Loucy (cell line): ENCODE results near the gene RUFY2.

Experiments used
- H2AFZ ChIP-seq: fragments of 200-600 bp; sonication (generic); 2 replicates; pipeline ENCODE4 v1.6.0; 2016; ENCODE audit warnings: antibody characterized with exemption, mild to moderate bottlenecking, low read length, moderate library complexity
- H3F3A ChIP-seq: fragments of 200-600 bp; 2 replicates; pipeline ENCODE4 v1.6.0; 2016; ENCODE audit warnings: antibody characterized with exemption, low read depth, mild to moderate bottlenecking
- H3K27me3 ChIP-seq: fragments of 200-600 bp; sonication (generic); 2 replicates; pipeline ENCODE4 v1.6.1; 2014; ENCODE audit warnings: low read length, mild to moderate bottlenecking; ENCODE audit not compliant: insufficient read depth, poor library complexity, severe bottlenecking
- H3K36me3 ChIP-seq: fragments of 200-600 bp; sonication (generic); 2 replicates; pipeline ENCODE4 v1.6.1; 2016; ENCODE audit warnings: low read length; ENCODE audit not compliant: insufficient read depth
- H3K4me1 ChIP-seq: fragments of 200-600 bp; sonication (generic); 2 replicates; pipeline ENCODE4 v1.5.1; 2014; ENCODE audit warnings: low read length, mild to moderate bottlenecking; ENCODE audit not compliant: insufficient read depth, poor library complexity, severe bottlenecking
- H3K4me2 ChIP-seq: fragments of 200-600 bp; sonication (generic); 2 replicates; pipeline ENCODE4 v1.6.0; 2014; ENCODE audit warnings: antibody characterized with exemption, low read length, low read depth, mild to moderate bottlenecking; ENCODE audit not compliant: poor library complexity, severe bottlenecking
- H3K4me3 ChIP-seq: fragments of 200-600 bp; sonication (generic); 2 replicates; pipeline ENCODE4 v1.5.1; 2014; ENCODE audit warnings: low read length, mild to moderate bottlenecking, mixed read lengths; ENCODE audit not compliant: poor library complexity, severe bottlenecking
- H3K79me2 ChIP-seq: fragments of 200-600 bp; sonication (generic); 2 replicates; pipeline ENCODE4 v1.6.1; 2014; ENCODE audit warnings: low read length; ENCODE audit not compliant: insufficient read depth
- H3K9ac ChIP-seq: fragments of 200-600 bp; sonication (generic); 2 replicates; pipeline ENCODE4 v1.6.0; 2014; ENCODE audit warnings: mild to moderate bottlenecking, low read depth, low read length, moderate library complexity; ENCODE audit not compliant: poor library complexity, severe bottlenecking
- H3K9me2 ChIP-seq: fragments of 200-600 bp; sonication (generic); replicated peaks from 2 replicates; pipeline ENCODE4 v1.6.1; 2016; ENCODE audit warnings: low read depth, low read length, mixed read lengths
- H3K9me3 ChIP-seq: fragments of 200-600 bp; sonication (generic); 2 replicates; pipeline ENCODE4 v1.6.1; 2014; ENCODE audit warnings: mild to moderate bottlenecking, antibody characterized with exemption, low read length, low read depth; ENCODE audit not compliant: insufficient read depth
- H4K20me1 ChIP-seq: fragments of 200-600 bp; sonication (generic); 2 replicates; pipeline ENCODE4 v1.6.0; 2014; ENCODE audit warnings: antibody characterized with exemption, low read length, mild to moderate bottlenecking; ENCODE audit not compliant: insufficient read depth, poor library complexity, severe bottlenecking
- EZH2phosphoT487 ChIP-seq: fragments of 200-600 bp; IDR thresholded peaks from 2 replicates; pipeline ENCODE4 v1.6.1; 2018; ENCODE audit warnings: antibody characterized with exemption, mild to moderate bottlenecking, moderate library complexity, borderline replicate concordance
- TF ChIP-seq, protein P1 (sequence below): fragments of 200-600 bp; sonication (generic); conservative IDR thresholded peaks from 2 replicates; pipeline ENCODE4 v1.5.1; 2014; ENCODE audit warnings: mild to moderate bottlenecking, antibody characterized with exemption, low read length

Gene RUFY2

DNA sequence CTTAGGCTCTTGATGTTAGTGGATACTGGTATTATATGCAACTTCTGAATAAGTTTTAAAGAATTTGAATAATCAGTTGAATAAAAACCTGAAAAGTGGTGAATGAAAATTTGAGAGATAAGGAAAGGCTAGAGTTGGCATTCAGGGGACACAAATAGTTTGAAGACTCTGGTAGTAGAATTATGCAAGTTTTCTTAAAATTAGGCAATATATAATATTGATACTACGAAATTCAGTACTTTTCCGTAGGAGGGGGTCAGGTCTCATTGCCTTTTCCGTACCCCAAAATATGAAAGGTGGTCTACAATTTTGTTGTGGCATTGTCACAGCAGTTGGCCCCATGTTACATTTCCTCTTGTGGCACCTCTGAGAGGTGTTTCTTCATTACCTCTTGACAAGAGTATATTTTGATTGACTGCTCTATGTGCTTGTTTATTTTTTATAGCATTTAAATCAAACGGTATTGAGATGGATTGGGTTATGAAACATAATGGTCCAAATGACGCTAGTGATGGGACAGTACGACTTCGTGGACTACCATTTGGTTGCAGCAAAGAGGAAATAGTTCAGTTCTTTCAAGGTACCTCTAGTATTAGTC, 70.2 kb downstream of the RUFY2 start:
- no peak overlapping the region for H2AFZ ChIP-seq
- 0 out of 2 replicates have a peak, but pooled peaks cover 5% of the 10 kb centered on the region for H3F3A ChIP-seq
- TF ChIP-seq, protein P1, sequence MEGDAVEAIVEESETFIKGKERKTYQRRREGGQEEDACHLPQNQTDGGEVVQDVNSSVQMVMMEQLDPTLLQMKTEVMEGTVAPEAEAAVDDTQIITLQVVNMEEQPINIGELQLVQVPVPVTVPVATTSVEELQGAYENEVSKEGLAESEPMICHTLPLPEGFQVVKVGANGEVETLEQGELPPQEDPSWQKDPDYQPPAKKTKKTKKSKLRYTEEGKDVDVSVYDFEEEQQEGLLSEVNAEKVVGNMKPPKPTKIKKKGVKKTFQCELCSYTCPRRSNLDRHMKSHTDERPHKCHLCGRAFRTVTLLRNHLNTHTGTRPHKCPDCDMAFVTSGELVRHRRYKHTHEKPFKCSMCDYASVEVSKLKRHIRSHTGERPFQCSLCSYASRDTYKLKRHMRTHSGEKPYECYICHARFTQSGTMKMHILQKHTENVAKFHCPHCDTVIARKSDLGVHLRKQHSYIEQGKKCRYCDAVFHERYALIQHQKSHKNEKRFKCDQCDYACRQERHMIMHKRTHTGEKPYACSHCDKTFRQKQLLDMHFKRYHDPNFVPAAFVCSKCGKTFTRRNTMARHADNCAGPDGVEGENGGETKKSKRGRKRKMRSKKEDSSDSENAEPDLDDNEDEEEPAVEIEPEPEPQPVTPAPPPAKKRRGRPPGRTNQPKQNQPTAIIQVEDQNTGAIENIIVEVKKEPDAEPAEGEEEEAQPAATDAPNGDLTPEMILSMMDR, result no peak
- no peak for TF ChIP-seq EZH2phosphoT487
- H3K36me3 ChIP-seq, result peaks cover 52% of the 10 kb centered on the region
- H3K4me1 ChIP-seq, result peaks cover 51% of the 10 kb centered on the region
- peak overlapping the region; percentile 90 for H3K4me3 ChIP-seq
- H3K79me2 ChIP-seq, result peaks cover 100% of the 10 kb centered on the region
- peaks cover 12% of the 10 kb centered on the region for H3K27me3 ChIP-seq
- H3K9me3 ChIP-seq, result no peaks in the 10 kb centered on the region
- H4K20me1 ChIP-seq, result peaks cover 95% of the 10 kb centered on the region
- peak overlapping the region; percentile 98 for H3K9ac ChIP-seq
- H3K9me2 ChIP-seq, result no peaks in the 10 kb centered on the region
- H3K4me2 ChIP-seq, result peak overlapping the region; percentile 91

GRCh38 chr10:68334672-68335467, 72.2 kb downstream of the RUFY2 start:
- H3K4me2 ChIP-seq, result peak overlapping the region; percentile 91
- H3K9me3 ChIP-seq, result no peaks in the 10 kb centered on the region
- no peak overlapping the region for H2AFZ ChIP-seq
- peaks cover 97% of the 10 kb centered on the region for H3K79me2 ChIP-seq
- peak overlapping the region; percentile 90 for H3K4me3 ChIP-seq
- H3K9me2 ChIP-seq, result no peaks in the 10 kb centered on the region
- H3K27me3 ChIP-seq, result peaks cover 12% of the 10 kb centered on the region
- H3K9ac ChIP-seq, result peak overlapping the region; percentile 98
- no peaks in the 10 kb centered on the region for H3F3A ChIP-seq
- peaks cover 33% of the 10 kb centered on the region for H3K36me3 ChIP-seq
- peaks cover 53% of the 10 kb centered on the region for H3K4me1 ChIP-seq
- TF ChIP-seq EZH2phosphoT487, result no peak
- TF ChIP-seq, protein P1, result no peak
- peaks cover 76% of the 10 kb centered on the region for H4K20me1 ChIP-seq

DNA sequence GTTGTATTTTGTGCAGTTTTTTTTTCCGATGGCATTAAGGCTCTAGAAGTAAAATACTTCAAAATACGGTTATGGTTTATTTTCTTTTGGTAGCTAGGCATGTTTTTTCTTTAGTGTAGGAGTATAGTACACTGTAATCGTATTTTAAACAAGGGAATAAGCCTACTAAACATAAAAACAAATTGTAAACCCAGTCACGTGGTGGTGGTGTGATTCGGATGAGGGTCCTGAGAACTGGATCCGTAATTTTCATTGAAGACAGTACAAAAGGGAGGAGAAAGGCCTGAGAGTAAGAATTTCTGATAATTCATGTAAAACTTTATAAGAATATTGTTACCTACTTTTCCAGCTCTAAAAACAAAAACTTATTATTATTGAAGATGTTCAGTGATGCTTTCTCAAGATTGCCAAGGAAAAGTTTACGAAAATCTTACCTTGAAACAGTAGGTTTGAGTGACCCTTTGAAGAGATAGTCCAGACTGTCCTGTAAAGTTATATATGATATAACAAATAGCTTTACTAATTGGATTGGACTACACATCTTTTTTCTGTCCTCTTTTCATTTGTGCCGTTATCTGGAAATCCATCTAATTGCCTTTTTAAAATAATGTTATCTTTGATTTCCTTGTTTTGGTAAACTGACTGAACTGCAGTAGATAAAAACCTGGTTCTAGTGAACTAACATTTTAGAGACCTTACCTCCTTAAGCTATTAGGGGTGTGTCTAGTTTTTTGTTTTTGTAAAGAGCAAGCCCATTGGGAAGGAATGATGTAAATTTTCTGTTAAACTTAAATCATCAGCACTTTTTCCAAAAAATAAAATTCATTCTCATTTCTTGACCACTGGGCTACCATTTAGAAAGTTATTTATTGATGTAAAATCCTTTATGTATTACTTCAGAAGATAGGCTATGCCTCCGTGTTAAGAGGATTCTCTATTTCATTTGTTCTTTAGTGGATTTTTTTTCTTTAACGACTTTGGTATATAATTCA, 73.3 kb downstream of the RUFY2 start:
- Histone ChIP-seq H3K9ac (peak overlapping the region; percentile 98), H3K4me2 (peak overlapping the region; percentile 91), H3K9me2 (no peaks in the 10 kb centered on the region), H3K36me3 (peaks cover 21% of the 10 kb centered on the region), H3K27me3 (peaks cover 12% of the 10 kb centered on the region), H2AFZ (no peak overlapping the region), H3F3A (no peaks in the 10 kb centered on the region), H3K4me1 (peaks cover 42% of the 10 kb centered on the region), H4K20me1 (peaks cover 64% of the 10 kb centered on the region), H3K4me3 (peak overlapping the region; percentile 90), H3K79me2 (peaks cover 85% of the 10 kb centered on the region), H3K9me3 (no peaks in the 10 kb centered on the region)
- TF ChIP-seq, protein P1, result no peak
- no peak for TF ChIP-seq EZH2phosphoT487
